Heart right ventricle (tissue), 16 donors: ENCODE data around the gene GGT1. TPM values are rescaled to one million over a fixed set of nuclear protein-coding genes. Genes with fewer than 3 reads are reported as not detected.
"Not testable (repeated sequence)": the region's sequence is repeated elsewhere in the genome, so short reads cannot be mapped to it uniquely, and the experiment has no call there.

Source experiments
- ATAC-seq, 8 donors: fragments of 200-7000 bp; cut with Tn5 transposase; one replicate each; pipeline ENCODE4 v1.9.1; 2020; ENCODE audit warnings: mild to moderate bottlenecking in 8 of 8, moderate library complexity in 8 of 8, moderate number of reproducible peaks in 1 of 8
- DNase-seq, 2 donors: peaks; one replicate each; pipeline ENCODE4 v3.0.0-alpha.2; 2020
- H3K27ac ChIP-seq, 10 donors: fragments of 200-600 bp; sonication (generic) in 2 of 10; one replicate each; pipeline versions ENCODE4 v1.5.0 to v1.8.0; 2020 to 2022; ENCODE audit warnings: mild to moderate bottlenecking in 3 of 10
- H3K27me3 ChIP-seq, 7 donors: fragments of 200-600 bp; one replicate each; pipeline ENCODE4 v1.8.0; 2021 to 2022; ENCODE audit warnings: mild to moderate bottlenecking in 2 of 7
- H3K36me3 ChIP-seq, 9 donors: fragments of 200-600 bp; sonication (generic) in 1 of 9; one replicate each; pipeline versions ENCODE4 v1.5.0 to v1.8.0; 2020 to 2022; ENCODE audit warnings: mild to moderate bottlenecking in 2 of 9
- H3K4me1 ChIP-seq, 9 donors: fragments of 200-600 bp; sonication (generic) in 1 of 9; one replicate each; pipeline versions ENCODE4 v1.5.0 to v1.8.0; 2020 to 2022; ENCODE audit warnings: mild to moderate bottlenecking in 4 of 9
- H3K4me3 ChIP-seq, 10 donors: fragments of 200-600 bp; sonication (generic) in 2 of 10; one replicate each; pipeline versions ENCODE4 v1.5.0 to v1.8.0; 2020 to 2022; ENCODE audit warnings: mild to moderate bottlenecking in 7 of 10, moderate library complexity in 2 of 10
- H3K9me3 ChIP-seq, 11 donors: fragments of 200-600 bp in 10 of 11; sonication (generic) in 2 of 11; one replicate each; pipeline versions ENCODE4 v1.5.0 to v1.8.0; 2013 to 2022; ENCODE audit warnings: mild to moderate bottlenecking in 2 of 11, control low read depth in 1 of 11, moderate library complexity in 1 of 11
- WGBS, 2 donors: extraction: QIAGEN DNeasy Blood & Tissue Kit; methylation state at CpG; one replicate each; pipeline ENCODE4 v1.1.7; 2013; ENCODE audit warnings: inconsistent platforms in 1 of 2; 5-methylcytosine and 5-hydroxymethylcytosine counted together
- intact Hi-C, 10 donors: fragments of 100-400 bp; cut with DNase I; formaldehyde crosslinking; loops; one replicate each; pipeline versions ENCODE4 v1.11.1 to v1.14.2; 2022
- polyA plus RNA-seq, 2 donors: library from polyadenylated mRNA; stranded (reverse); fragments of 200-250 nt; gene quantifications; one replicate each; pipeline ENCODE4 v1.2.3, GENCODE V29; 2013
- total RNA-seq, 10 donors: library from RNA; stranded (reverse); fragmentation: NEBNext Ultra II Directional in 3 of 10; extraction: Animal tissue kit (Norgen Biotek cat#: 25700) in 3 of 10; gene quantifications; one replicate each; pipeline versions ENCODE4 v1.2.1 to v1.2.4, GENCODE V29; 2021 to 2023
- TF ChIP-seq, protein P1 (sequence below), 9 donors: fragments of 200-600 bp; sonication (generic) in 2 of 9; IDR thresholded peaks; one replicate each; pipeline versions ENCODE4 v1.5.0 to v1.8.0; 2021 to 2022; ENCODE audit warnings: antibody characterized with exemption in 9 of 9, mild to moderate bottlenecking in 5 of 9, moderate library complexity in 1 of 9
- donor health status: Arrhythmogenic right ventricular cardiomyopathy.
- donor health status: ischemic (EF 13 %, LVEDD 7.1; RV severe dilation, severe dysfunction).
- donor health status: healthy with polysubstance abuse.
- donor health status: DM: no; HTN: yes; CAD: no.
- donor health status: DM: no; HTN: no; CAD: no.
- donor health status: ischemic (EF 25% LVEDD 6.9; RV normal size, moderate dysfunction).
- donor health status: ischemic (EF 25% LVEDD 5.7; RV mildly dilated, moderate dysfunction).
- donor health status: healthy.
- donor health status: DM: yes; HTN: yes; CAD: no.
- donor health status: Ischemic cardiomyopathy.
- donor health status: ischemic (EF 35%, LVEDD 5.7; RV mildly dilated, moderate dysfunction).
- donor health status: nonischemic (EF 11% LVEDD 7.7; RV severe dilation, severe dysfunction).
- donor health status: DM: yes; HTN: yes; CAD: no.
- donor health status: PGD.
- donor health status: ischemic (EF 29% LVEDD 5.4; RV normal size, mild dysfunction).
- donor health status: nonischemic (EF 23%, LVEDD 6.1; RV moderate dilation, normal function).

The GGT1 gene
- total and polyA plus RNA-seq, 12 donors, result 0.51 to 4.0 (median 1.1) TPM

DNA sequence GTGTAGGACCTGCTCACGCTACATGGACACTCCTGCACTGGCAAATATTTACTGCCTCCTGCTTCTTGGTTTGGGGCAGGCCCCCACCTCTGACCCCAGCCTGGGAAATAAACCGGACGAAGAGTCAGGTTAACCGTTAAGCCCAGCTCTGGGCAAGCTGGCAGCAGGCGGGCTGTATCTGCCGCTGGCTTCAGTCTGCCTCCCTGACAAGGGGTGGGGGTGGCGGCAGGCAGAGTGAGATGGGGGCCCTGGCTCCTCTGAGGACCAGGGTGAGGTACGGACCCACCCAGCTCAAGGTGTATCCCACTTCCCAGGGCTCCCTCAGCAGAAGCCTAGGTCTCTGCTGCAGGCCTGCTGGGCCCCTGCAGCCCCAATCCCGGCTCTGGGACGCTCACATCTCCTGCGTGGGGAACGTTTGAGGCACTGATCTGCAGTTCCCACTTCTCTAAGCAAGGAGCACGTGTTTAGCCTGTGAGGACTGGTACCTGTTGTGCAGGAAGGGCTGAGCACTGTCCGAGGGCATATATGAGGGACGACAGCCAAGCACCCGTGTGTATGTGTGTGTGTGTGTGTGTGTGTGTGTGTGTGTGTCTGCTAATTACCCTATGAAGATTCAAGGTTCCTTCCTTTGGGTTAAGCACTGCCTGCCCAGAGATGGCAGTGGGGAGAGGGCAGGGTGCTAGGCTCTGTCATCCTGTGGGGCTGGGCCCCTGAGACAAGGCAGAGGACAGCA lies 9.0 kb upstream of the GGT1 start:
- no peak overlapping the region for H3K4me3 ChIP-seq
- intact Hi-C loops, result no loop called here
- H3K27me3 ChIP-seq, result no peaks in the 10 kb centered on the region
- peaks cover 0 to 7% (median 0%) of the 10 kb centered on the region in 9 donors for H3K36me3 ChIP-seq
- ATAC-seq (peak in 2 of 8 donors; percentile 4 to 19), DNase-seq (no peak)
- TF ChIP-seq, protein P1, sequence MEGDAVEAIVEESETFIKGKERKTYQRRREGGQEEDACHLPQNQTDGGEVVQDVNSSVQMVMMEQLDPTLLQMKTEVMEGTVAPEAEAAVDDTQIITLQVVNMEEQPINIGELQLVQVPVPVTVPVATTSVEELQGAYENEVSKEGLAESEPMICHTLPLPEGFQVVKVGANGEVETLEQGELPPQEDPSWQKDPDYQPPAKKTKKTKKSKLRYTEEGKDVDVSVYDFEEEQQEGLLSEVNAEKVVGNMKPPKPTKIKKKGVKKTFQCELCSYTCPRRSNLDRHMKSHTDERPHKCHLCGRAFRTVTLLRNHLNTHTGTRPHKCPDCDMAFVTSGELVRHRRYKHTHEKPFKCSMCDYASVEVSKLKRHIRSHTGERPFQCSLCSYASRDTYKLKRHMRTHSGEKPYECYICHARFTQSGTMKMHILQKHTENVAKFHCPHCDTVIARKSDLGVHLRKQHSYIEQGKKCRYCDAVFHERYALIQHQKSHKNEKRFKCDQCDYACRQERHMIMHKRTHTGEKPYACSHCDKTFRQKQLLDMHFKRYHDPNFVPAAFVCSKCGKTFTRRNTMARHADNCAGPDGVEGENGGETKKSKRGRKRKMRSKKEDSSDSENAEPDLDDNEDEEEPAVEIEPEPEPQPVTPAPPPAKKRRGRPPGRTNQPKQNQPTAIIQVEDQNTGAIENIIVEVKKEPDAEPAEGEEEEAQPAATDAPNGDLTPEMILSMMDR (IDR thresholded peaks at IDR 0.05), result no peak
- H3K4me1 ChIP-seq, result peaks cover 0 to 18% (median 9%) of the 10 kb centered on the region in 9 donors
- H3K27ac ChIP-seq, result peak overlapping the region in 7 of 10 donors; percentile 67 to 77 (median 71)
- H3K9me3 ChIP-seq, result no peaks in the 10 kb centered on the region
- WGBS, 2 donors, result 82 to 87% methylated on average over 16 of the region's 16 CpGs

DNA sequence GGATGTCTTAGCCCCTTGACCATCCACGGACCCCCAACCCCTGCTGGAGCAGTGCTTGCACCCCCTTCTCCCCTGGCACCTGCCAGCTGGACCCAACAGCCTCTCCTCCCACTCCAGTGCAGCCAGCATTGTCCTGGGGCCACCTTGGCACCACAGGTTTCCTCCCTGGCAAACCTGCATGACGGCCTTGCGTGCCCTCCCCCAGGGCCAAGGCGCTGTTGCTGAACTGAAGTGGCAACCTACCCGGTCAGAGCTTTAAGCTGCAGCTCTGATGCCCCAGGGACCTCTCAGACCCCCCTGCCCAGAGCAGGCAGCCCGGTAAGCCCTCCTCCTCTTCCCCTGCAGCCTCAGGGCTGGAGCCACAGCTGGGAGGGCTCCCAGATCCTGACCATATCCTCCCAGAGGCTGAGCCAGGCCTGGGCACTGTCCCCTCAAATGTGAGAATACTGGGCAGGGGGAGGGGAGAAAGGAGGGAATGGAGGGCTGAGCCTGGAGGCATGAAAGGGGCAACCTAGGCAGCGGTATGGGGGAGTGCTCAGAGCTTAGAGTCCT lies 8.3 kb upstream of the GGT1 start:
- no peak overlapping the region for H3K27ac ChIP-seq
- H3K9me3 ChIP-seq, result no peaks in the 10 kb centered on the region
- ATAC-seq (no peak), DNase-seq (no peak)
- H3K4me1 ChIP-seq, result peaks cover 0 to 18% (median 9%) of the 10 kb centered on the region in 9 donors
- WGBS, 2 donors, result 82 to 88% methylated on average over 7 of the region's 7 CpGs
- H3K36me3 ChIP-seq, result peaks cover 0 to under 1% (median 0%) of the 10 kb centered on the region in 9 donors
- intact Hi-C loops, result no loop called here
- H3K4me3 ChIP-seq, result no peak overlapping the region
- TF ChIP-seq, protein P1 (IDR thresholded peaks at IDR 0.05), result no peak
- H3K27me3 ChIP-seq, result no peaks in the 10 kb centered on the region

DNA sequence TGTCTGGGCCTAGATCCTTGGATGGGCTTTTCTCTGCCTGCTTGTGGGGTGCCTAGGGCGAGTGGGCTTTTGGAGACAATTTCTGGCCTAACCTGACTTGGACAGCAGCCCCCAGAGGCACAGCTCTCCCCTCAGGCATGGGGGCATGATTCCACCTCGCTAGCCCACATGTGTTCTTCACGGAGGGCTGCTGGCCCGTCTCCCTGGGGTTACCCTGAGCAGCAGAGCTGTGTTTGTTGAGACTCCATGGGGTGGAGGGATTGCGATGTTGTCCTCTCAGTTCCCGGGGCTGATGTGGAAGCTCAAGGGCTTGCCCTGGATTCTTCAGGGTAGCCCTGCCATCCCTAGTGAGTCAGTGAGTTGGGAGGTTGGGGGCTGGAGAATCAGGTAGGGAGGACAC lies 7.8 kb upstream of the GGT1 start:
- H3K27me3 ChIP-seq, result no peaks in the 10 kb centered on the region
- TF ChIP-seq, protein P1 (IDR thresholded peaks at IDR 0.05), result no peak
- H3K4me1 ChIP-seq, result peaks cover 0 to 18% (median 9%) of the 10 kb centered on the region in 9 donors
- H3K4me3 ChIP-seq, result no peak overlapping the region
- H3K36me3 ChIP-seq, result no peaks in the 10 kb centered on the region
- no peak for DNase-seq
- H3K27ac ChIP-seq, result no peak overlapping the region
- H3K9me3 ChIP-seq, result no peaks in the 10 kb centered on the region
- WGBS, 2 donors, result 95 to 97% methylated on average over 6 of the region's 6 CpGs
- intact Hi-C loops, result no loop called here
- ATAC-seq, result no peak

DNA sequence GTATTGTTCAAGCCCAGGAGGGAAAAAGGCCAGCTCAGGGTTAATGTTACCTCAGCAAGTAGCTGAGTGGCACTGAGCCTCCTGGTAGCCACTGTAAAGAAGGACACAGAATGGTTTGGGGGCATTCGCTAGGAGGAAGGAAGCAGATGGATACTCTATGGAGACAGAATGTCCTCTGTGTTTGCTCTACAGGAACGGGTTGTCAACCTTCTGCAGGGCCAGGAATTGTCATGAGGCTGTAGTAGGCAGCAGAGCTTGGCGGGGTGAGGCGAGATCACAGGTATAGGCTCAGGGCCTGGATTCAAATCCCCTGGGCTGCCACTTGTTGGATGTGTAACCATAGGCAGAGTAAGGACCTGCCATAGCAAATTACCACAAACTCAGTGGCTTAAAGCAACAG lies 7.1 kb upstream of the GGT1 start:
- H3K27ac ChIP-seq, result no peak overlapping the region
- intact Hi-C loops, result no loop called here
- no peak overlapping the region for H3K4me3 ChIP-seq
- no peaks in the 10 kb centered on the region for H3K27me3 ChIP-seq
- no peak for DNase-seq
- no peaks in the 10 kb centered on the region for H3K36me3 ChIP-seq
- no peak for ATAC-seq
- TF ChIP-seq, protein P1 (IDR thresholded peaks at IDR 0.05), result no peak
- peaks cover 0 to 18% (median 9%) of the 10 kb centered on the region in 9 donors for H3K4me1 ChIP-seq
- WGBS, 2 donors, result 89 to 95% methylated on average over 4 of the region's 4 CpGs
- H3K9me3 ChIP-seq, result no peaks in the 10 kb centered on the region

DNA sequence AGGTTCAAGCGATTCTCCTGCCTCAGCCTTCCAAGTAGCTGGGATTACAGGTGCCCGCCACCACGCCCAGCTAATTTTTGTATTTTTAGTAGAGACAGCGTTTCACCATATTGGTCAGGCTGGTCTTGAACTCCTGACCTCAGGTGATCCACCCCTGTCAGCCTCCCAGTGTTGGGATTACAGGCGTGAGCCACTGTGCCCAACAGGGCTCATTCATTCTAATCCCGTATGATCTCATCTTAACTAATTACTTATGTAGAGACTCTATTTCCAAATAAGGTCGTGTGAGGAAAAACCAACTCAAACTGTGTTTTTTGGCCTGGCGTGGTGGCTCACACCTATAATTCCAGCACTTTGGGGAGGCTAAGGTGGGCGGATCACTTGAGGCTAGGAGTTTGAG lies 5.9 kb upstream of the GGT1 start:
- H3K36me3 ChIP-seq, DNase-seq, ATAC-seq, H3K27ac ChIP-seq, H3K9me3 ChIP-seq, H3K4me3 ChIP-seq, intact Hi-C loops, H3K27me3 ChIP-seq: not testable (repeated sequence)
- peaks cover 0 to 21% (median 12%) of the 10 kb centered on the region in 9 donors for H3K4me1 ChIP-seq
- 88 to 96% methylated on average over 9 of the region's 9 CpGs for WGBS, 2 donors
